Stimulated activated CD4-positive, alpha-beta T cell treated with anti-CD3 and anti-CD28 coated beads, Interleukin-4, amount 100 ng/mL, for 48 hours (primary cell): ENCODE results near the gene FKTN.

Experiments used
- DNase-seq, 2 donors: peaks; one replicate each; pipeline ENCODE4 v3.0.0-alpha.2; 2020; ENCODE audit warnings: low read depth in 2 of 2

FKTN gene

DNA sequence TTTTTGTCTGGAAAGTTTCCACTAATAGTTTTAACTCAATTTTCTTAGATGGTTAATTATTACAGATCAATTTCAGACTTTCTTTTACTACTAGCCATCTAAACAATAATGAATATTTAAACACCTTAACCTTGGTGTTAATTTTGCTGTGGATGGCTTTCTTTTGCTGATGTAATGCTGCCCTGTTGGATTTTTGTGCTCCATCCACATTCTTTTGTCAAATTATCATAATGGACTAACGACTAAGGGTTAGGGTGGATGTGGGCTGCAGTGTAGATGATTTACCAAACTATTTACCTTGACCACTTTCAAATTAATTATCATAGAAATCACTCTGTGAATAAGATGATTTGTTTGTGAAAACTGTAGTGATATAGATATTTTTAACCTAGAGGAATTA, 120.8 kb downstream of the FKTN start:
- DNase-seq: no peak

DNA sequence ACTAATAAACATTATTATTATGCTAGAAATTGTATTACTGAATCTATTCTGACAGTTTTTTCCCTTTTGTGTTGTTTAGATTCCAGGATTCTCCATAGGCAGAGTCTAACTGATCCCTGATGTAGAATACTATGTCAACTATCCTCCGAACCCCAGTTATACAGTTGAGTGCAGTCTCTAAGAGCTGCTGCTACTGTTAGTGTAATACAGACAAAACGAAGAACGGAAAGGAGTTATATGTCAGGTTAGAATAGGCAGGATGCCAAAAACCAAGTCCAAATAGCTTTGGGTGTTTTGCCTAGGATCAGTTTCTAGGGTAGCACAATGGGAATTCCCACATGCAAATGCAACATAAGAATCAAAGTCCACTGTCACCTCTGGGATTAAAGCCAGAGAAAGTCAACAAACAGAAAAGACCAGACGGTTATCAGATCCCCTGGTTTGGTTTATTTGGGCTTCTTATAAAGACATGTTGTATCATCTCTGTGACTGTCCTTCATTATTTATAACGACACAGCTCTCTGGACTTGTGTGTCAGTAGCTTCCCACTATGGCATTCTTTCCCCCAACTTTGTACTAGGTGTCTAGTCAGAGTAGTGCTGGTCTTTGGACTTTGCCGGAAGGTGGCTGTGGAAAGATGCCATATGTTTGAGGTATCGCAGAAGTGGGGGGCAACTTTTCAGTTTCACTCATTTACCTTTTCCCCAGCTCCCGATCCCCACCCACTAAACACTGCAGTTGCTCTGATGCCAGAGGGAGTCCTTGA, 121.5 kb downstream of the FKTN start:
- no peak for DNase-seq

DNA sequence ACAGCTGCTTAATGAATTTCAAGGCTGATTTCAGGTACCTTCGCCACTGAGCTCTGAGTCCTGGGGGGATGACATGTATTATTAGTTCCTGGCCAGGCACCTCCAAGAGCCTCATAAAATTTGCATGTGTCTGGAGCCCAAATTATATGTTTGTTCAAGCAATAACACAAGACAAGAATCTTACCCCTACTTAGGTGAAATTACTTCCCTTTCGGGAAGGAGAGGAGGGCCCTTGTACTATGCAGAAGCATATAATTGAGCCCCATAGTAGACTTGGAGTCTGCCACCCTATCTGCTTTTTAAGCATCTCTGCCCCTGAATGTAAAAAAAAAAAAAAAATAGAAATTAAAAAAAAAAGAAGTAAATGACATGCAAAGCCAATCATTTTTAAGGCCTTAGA, 123.4 kb downstream of the FKTN start:
- DNase-seq: no peak

DNA sequence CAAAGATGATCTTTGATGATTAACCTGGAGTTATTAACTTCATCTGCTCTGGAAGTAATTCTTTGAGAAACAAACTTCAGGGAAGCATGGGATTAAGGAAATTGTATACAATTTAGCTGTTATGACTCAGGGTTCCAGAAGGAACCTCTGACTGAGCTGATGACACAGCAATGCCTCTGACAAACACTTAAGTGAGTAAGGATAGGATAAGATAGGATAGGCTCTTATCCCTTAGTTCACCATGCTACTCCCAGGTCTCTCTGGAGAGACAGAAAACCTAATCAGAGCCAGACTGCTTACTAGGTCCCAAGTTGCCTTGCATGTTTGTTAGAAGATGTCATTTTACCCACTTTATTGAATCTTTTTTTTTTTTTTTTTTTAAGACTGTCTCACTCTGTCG, 123.8 kb downstream of the FKTN start:
- DNase-seq: no peak

DNA sequence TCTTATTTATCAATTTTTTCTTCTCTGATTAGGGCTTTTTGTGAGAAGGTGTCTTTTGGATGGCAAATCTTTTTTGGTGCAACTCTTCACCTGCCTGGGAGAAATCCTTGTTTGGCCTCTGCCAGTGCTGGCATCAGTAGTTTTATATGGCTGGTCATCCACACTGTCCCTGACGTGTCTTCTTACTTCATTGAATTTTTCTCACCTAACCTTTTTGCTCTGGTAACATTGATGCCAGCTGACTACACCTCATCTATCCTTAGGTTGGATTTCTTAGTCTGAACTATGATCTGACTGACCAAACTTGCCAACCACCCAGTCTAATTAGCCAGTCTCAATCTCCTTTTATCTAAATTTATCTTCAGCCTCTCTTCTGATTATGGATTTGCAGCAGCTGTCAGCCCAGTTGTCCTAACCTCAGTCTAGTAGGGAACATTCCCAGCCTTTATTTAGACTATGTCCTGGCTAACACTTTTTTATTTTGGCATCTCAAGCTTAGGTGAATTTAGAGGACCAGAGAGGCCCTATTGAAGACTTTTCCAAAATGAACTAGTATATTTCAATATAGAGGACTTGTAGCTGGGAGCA, 125.9 kb downstream of the FKTN start:
- DNase-seq: no peak

DNA sequence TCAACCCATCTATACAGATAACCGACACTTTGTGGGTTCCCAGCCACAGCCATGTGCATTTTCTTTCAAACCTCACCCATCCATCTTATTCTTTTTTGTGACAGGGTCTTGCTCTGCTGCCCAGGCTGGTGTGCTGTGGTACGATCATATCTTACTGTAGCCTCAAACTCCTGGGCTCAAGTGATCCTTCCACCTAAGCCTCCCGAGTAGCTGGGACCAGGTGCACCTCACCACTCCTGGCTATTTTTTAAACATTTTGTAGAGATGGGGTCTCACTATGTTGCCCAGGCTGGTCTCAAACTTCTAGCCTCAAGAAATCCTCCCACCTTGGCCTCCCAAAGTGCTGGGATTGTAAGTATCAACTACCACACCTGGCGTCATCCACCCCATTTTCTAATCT, 129.0 kb downstream of the FKTN start:
- no peak for DNase-seq
